Kasumi-1 (cell line): ENCODE data around the gene MT1M.
"Not testable (repeated sequence)": the region's sequence is repeated elsewhere in the genome, so short reads cannot be mapped to it uniquely, and the experiment has no call there.

Experiments
- DNase-seq, 2 experiments: peaks; one replicate each; lab custom pipeline; 2025; lab: John Stamatoyannopoulos, UW

The MT1M gene

GRCh38 chr16:56632156-56632847 lies at the start of gene MT1M:
Gene MT1M, plus strand, starts transcription at chr16:56632659. Its CDS starts 73 bp downstream, at chr16:56632732.
- DNase-seq = no peak

GRCh38 chr16:56582911-56583310 lies 49.5 kb upstream of the MT1M start:
- DNase-seq = not testable (repeated sequence)

- DNase-seq = no peak
Measured at GRCh38 chr16:56583351-56584168, 48.9 kb upstream of the MT1M start.

- no peak for DNase-seq
Measured at GRCh38 chr16:56584276-56584675, 48.2 kb upstream of the MT1M start.

- DNase-seq = no peak
Measured at GRCh38 chr16:56588781-56589140, 43.7 kb upstream of the MT1M start.

GRCh38 chr16:56589141-56590039 lies 43.1 kb upstream of the MT1M start, which contains the start of gene MT3:
Gene MT3, plus strand, starts transcription at chr16:56589528. Its CDS starts 63 bp downstream, at chr16:56589591.
- no peak for DNase-seq

- peak; percentile 78 to 89 for DNase-seq
Measured at GRCh38 chr16:56591377-56592060, 40.9 kb upstream of the MT1M start.

- no peak for DNase-seq
Measured at GRCh38 chr16:56593573-56594291, 38.7 kb upstream of the MT1M start.

GRCh38 chr16:56594292-56594619 lies 38.2 kb upstream of the MT1M start:
- DNase-seq = no peak

- peak; percentile 61 to 76 for DNase-seq
Measured at GRCh38 chr16:56600398-56600999, 32.0 kb upstream of the MT1M start.

GRCh38 chr16:56601325-56601724 lies 31.1 kb upstream of the MT1M start:
- no peak for DNase-seq

GRCh38 chr16:56603589-56603988 lies 28.9 kb upstream of the MT1M start:
- DNase-seq = peak; percentile 52 to 63

GRCh38 chr16:56604966-56605365 lies 27.5 kb upstream of the MT1M start:
- no peak for DNase-seq

GRCh38 chr16:56605475-56605874 lies 27.0 kb upstream of the MT1M start:
- DNase-seq = no peak

GRCh38 chr16:56606071-56606475 lies 26.4 kb upstream of the MT1M start:
- DNase-seq = no peak

- DNase-seq = no peak
Measured at GRCh38 chr16:56606476-56607108, 25.9 kb upstream of the MT1M start.

GRCh38 chr16:56607109-56607618 lies 25.3 kb upstream of the MT1M start:
- DNase-seq = peak in 1 of 2 experiments; percentile 15

GRCh38 chr16:56607675-56608042 lies 24.8 kb upstream of the MT1M start:
- peak in 1 of 2 experiments; percentile 51 for DNase-seq

GRCh38 chr16:56608043-56608875 lies 24.2 kb upstream of the MT1M start, which contains the start of gene MT2A:
Gene MT2A, plus strand, starts transcription at chr16:56608584. Its CDS starts 72 bp downstream, at chr16:56608656.
- DNase-seq = peak; percentile 97 to 99
